Neural cell (in vitro differentiated cells): ENCODE measurements around the gene PYGO2.

Source experiments
- EZH2 ChIP-seq: fragments of 200-600, 300-800 bp; shearing (Covaris generic), sonication (generic); IDR thresholded peaks from 2 replicates; pipeline ENCODE4 v1.6.1; 2014; ENCODE audit warnings: antibody characterized with exemption, low read length, borderline replicate concordance, mild to moderate bottlenecking; ENCODE audit not compliant: insufficient read depth, poor library complexity, severe bottlenecking
- TF ChIP-seq, protein P1 (sequence below): fragments of 450-650 bp; IDR thresholded peaks from 2 replicates; pipeline ENCODE4 v1.5.1; 2014; ENCODE audit warnings: antibody characterized with exemption, mild to moderate bottlenecking, moderate library complexity; ENCODE audit not compliant: poor library complexity, severe bottlenecking

DNA sequence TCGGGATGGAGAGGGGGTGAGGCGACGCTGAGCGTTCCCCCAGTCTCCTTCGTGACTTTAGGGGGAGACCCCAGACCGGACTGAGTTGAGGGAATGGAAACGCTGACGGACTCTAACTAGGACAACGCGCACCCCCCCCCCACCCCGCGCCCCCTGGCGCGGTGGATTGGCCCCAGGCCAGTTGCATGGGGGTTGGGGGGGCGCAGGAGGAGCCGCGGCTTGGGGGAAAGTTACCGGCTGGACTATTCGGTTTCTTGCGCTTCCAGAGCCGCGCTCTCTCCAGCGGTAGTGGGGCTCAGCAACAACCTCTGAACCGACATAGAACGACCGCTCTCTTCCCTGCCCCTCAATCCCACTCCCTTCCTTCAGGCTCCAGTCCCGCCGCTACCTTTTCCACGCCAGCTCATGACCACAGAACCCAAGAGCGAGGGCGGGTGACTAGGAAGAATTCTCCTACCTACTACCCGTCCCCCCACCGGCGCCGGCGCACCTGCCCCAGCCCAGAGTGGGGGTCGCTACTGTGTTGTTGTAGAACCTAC, 41.7 kb upstream of the PYGO2 start:
- TF ChIP-seq, protein P1, sequence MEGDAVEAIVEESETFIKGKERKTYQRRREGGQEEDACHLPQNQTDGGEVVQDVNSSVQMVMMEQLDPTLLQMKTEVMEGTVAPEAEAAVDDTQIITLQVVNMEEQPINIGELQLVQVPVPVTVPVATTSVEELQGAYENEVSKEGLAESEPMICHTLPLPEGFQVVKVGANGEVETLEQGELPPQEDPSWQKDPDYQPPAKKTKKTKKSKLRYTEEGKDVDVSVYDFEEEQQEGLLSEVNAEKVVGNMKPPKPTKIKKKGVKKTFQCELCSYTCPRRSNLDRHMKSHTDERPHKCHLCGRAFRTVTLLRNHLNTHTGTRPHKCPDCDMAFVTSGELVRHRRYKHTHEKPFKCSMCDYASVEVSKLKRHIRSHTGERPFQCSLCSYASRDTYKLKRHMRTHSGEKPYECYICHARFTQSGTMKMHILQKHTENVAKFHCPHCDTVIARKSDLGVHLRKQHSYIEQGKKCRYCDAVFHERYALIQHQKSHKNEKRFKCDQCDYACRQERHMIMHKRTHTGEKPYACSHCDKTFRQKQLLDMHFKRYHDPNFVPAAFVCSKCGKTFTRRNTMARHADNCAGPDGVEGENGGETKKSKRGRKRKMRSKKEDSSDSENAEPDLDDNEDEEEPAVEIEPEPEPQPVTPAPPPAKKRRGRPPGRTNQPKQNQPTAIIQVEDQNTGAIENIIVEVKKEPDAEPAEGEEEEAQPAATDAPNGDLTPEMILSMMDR = no peak
- no peak for TF ChIP-seq EZH2
